Right atrium auricular region (tissue), 2 donors: ENCODE measurements around the gene PLIN5. TPM values are rescaled to one million over a fixed set of nuclear protein-coding genes. Genes with fewer than 3 reads are reported as not detected.

Source experiments
- DNase-seq: peaks from one replicate; pipeline ENCODE4 v3.0.0-alpha.2; 2019; ENCODE audit warnings: low spot score
- H3K27ac ChIP-seq, 2 donors: fragments of 200-600 bp; sonication (generic); 1 replicate in 1 of 2; 2 replicates in 1 of 2; pipeline ENCODE4 v1.5.1; 2016 to 2019
- H3K27me3 ChIP-seq, 2 donors: fragments of 200-600 bp; sonication (generic); one replicate each; pipeline versions ENCODE4 v1.5.1 to v1.6.0; 2017 to 2019
- H3K36me3 ChIP-seq: fragments of 200-600 bp; sonication (generic); one replicate; pipeline ENCODE4 v1.5.1; 2016
- H3K4me1 ChIP-seq, 2 donors: fragments of 200-600 bp; sonication (generic); one replicate each; pipeline versions ENCODE4 v1.5.1 to v1.6.0; 2017 to 2019
- H3K4me3 ChIP-seq, 2 donors: fragments of 200-600 bp; sonication (generic); 1 replicate in 1 of 2; 2 replicates in 1 of 2; pipeline ENCODE4 v1.5.1; 2017 to 2019; ENCODE audit warnings: mild to moderate bottlenecking in 1 of 2, moderate library complexity in 1 of 2
- H3K9me3 ChIP-seq, 2 donors: fragments of 200-600 bp; sonication (generic); one replicate each; pipeline ENCODE4 v1.5.1; 2019
- total RNA-seq, 2 donors: library from RNA; depleted of rRNA; stranded (reverse); fragments of >200 nt; gene quantifications; one replicate each; pipeline ENCODE4 v1.1.0, GENCODE V29; 2016
- TF ChIP-seq, protein P1 (sequence below), 2 donors: fragments of 200-600 bp; sonication (generic); IDR thresholded peaks; one replicate each; pipeline ENCODE4 v1.5.1; 2019; ENCODE audit warnings: antibody characterized with exemption in 2 of 2

Gene PLIN5
- total RNA-seq, 2 donors from 2014 or later = 21.4 to 43.6 TPM

DNA sequence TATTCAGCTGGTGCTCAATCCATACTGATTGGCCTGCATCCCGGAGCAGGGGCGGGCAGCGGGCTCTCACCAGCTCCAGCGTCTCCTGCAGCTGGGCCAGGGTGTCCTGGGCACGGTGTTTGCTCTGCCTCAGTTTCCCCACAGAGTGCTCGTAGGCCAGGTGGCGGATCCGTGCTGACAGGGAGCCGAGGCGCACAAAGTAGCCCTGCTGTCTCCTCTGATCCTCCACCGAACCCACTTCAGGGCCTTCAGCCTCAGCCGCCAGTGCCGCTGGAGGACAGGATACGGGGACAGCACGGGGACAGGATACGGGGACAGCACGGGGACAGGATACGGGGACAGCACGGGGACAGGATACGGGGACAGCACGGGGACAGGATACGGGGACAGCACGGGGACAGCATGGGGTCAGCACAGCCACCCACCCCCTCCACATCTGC lies 9.4 kb downstream of the PLIN5 start:
- H3K4me1 ChIP-seq = peaks cover 0 to 4% of the 10 kb centered on the region in 2 donors
- H3K27ac ChIP-seq = no peak overlapping the region

DNA sequence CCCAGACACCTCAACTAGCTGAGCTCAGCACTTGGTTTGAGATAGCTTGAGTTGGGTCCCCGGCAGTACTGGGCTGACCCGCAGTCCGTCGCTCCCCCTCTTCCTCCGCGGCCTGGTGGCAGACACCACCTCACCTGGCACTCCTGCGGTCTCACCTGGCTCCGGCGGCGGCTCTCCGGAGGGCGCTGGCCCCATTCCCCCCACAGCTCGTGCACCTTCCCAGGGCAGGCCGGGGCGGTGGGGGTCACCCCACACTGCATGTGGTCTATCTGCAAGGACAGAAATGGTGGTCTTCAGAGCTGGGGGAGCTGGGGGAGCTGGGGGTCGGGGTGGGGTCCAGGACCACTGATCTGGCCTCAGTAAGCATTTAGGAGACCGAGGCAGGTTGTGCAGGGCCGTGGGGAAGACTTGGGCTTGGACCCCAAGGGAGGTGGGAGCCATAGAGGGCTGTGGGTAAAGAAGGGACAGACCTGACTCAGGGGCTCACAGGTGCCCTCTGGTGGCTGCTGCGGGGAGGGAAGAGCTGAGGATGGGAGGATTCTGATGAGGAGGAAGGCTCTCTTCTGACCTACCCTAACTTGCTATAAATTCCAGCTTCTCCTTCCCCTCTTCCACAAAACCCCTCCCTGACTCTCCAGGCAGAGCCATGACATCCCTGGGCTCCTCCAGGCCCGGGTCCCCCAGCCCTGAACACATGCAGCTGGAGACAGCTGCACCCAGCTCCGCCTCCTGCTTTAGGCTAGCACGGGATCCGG lies 10.0 kb downstream of the PLIN5 start:
- no peaks in the 10 kb centered on the region for H3K36me3 ChIP-seq
- no peaks in the 10 kb centered on the region for H3K9me3 ChIP-seq
- H3K27me3 ChIP-seq = no peaks in the 10 kb centered on the region
- H3K4me3 ChIP-seq = no peak overlapping the region
- DNase-seq = no peak
- no peak overlapping the region for H3K27ac ChIP-seq
- H3K4me1 ChIP-seq = peaks cover 0 to 4% of the 10 kb centered on the region in 2 donors
- TF ChIP-seq, protein P1, sequence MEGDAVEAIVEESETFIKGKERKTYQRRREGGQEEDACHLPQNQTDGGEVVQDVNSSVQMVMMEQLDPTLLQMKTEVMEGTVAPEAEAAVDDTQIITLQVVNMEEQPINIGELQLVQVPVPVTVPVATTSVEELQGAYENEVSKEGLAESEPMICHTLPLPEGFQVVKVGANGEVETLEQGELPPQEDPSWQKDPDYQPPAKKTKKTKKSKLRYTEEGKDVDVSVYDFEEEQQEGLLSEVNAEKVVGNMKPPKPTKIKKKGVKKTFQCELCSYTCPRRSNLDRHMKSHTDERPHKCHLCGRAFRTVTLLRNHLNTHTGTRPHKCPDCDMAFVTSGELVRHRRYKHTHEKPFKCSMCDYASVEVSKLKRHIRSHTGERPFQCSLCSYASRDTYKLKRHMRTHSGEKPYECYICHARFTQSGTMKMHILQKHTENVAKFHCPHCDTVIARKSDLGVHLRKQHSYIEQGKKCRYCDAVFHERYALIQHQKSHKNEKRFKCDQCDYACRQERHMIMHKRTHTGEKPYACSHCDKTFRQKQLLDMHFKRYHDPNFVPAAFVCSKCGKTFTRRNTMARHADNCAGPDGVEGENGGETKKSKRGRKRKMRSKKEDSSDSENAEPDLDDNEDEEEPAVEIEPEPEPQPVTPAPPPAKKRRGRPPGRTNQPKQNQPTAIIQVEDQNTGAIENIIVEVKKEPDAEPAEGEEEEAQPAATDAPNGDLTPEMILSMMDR (IDR thresholded peaks at IDR 0.05) = peak; percentile 56 to 78

More for the DNA sequence above, 9.4 kb downstream of the PLIN5 start:
- Histone ChIP-seq H3K4me3 (no peak overlapping the region), H3K36me3 (no peaks in the 10 kb centered on the region), H3K27me3 (no peaks in the 10 kb centered on the region), H3K9me3 (no peaks in the 10 kb centered on the region)
- TF ChIP-seq, protein P1 (IDR thresholded peaks at IDR 0.05) = no peak
- DNase-seq = no peak

DNA sequence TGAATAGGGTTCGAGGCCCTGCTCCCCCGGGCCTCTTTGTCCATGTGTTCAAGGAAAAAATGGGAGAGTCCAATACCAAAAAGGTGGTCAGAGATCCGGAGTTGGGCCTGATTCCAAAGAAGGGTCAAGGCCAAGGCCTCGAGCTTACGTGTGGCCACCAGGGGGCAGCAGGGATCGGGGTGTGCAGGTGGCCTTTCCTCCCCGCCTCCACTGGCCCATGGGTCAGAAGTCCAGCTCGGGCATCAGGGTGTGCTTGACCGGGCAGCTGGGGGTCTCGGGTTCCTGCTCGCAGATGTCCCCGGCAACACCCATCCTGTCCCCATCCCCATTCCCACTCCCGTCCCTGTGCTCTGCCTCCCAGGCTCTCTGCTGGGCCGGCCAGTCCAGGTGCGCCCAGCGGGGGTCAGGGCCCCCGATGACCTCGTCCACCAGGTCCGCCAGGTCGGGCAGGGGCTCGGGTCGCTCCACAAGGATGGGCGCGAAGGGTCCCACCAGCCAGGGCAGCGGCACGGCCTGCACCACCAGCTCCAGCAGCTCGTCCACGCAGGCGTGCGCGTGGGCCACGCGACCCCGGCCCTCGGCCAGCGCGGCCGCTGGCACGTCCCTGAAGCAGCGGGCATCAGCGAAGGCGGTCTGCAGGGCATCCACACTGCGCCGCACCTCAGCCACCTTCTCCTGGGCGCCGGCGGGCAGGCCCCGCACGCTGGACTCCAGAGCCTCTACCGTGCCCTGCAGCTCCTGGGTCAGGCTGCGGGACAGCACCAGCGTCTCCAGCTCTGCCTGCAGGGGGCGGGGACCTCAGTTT lies 11.5 kb downstream of the PLIN5 start:
- no peaks in the 10 kb centered on the region for H3K36me3 ChIP-seq
- H3K9me3 ChIP-seq = no peaks in the 10 kb centered on the region
- peaks cover 0 to 17% of the 10 kb centered on the region in 2 donors for H3K4me1 ChIP-seq
- TF ChIP-seq, protein P1 (IDR thresholded peaks at IDR 0.05) = peak; percentile 53 to 70
- H3K27me3 ChIP-seq = no peaks in the 10 kb centered on the region
- H3K4me3 ChIP-seq = no peak overlapping the region
- DNase-seq = no peak
- no peak overlapping the region for H3K27ac ChIP-seq

DNA sequence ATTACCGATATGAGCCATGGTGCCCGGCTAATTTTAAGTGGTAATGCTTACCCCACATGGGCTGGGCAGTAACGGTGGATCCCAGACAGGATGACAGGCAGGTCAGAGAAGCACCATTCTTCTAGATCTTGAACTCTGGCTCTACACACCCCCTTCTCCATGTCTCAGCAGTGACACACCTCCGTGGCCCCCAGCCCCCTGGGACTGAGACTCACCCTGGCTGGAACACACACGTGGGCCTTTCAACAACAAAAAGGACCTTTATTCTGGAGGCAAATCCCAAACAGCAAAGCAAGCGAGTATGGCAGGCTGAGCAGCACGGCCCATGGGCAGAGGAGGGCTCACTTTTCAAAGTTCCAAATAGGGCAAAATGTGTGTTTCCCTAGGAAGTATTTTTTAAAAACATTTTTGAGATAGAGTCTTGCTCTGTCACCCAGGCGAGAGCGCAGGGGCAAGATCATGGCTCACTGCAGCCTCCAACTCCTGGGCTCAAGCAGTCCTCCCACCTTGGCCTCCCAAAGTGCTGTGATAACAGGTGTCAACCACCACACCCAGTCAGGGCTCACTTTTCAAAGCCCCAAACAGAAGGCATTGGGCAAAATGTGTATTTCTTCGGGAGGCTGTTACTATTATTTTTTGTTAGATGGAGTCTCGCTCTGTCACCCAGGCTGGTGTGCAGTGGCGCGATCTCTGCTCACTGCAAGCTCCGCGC lies 12.6 kb downstream of the PLIN5 start:
- Histone ChIP-seq H3K4me3 (no peak overlapping the region), H3K36me3 (no peaks in the 10 kb centered on the region), H3K4me1 (peaks cover 0 to 20% of the 10 kb centered on the region in 2 donors), H3K27me3 (no peaks in the 10 kb centered on the region), H3K9me3 (no peaks in the 10 kb centered on the region), H3K27ac (no peak overlapping the region)
- TF ChIP-seq, protein P1 (IDR thresholded peaks at IDR 0.05) = no peak
- no peak for DNase-seq

DNA sequence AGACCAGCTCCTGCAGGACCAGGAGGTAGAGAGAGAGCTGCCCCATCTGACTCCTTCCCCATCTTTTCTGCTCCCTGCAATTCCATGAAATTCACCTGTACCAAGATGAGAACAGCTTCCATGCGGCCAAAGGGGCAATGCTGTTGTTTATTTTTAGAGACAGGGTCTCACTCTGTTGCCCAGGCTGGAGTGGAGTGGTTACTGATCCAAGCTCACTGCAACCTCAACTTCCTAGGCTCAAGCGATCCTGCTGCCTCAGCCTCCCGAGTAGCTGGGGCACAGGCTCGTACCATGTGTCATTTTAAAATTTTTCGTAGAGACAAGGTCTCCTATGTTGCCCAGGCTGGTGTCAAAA lies 13.2 kb downstream of the PLIN5 start:
- H3K27ac ChIP-seq = no peak overlapping the region
- TF ChIP-seq, protein P1 (IDR thresholded peaks at IDR 0.05) = no peak
- H3K27me3 ChIP-seq = no peaks in the 10 kb centered on the region
- H3K36me3 ChIP-seq = no peaks in the 10 kb centered on the region
- peaks cover 0 to 20% of the 10 kb centered on the region in 2 donors for H3K4me1 ChIP-seq
- H3K4me3 ChIP-seq = no peak overlapping the region
- DNase-seq = no peak
- H3K9me3 ChIP-seq = no peaks in the 10 kb centered on the region
